GOT3 (cell line): ENCODE measurements around the gene MX2.
"Not testable (repeated sequence)": the region's sequence is repeated elsewhere in the genome, so short reads cannot be mapped to it uniquely, and the experiment has no call there.

Experiments used
- DNase-seq: peaks from one replicate; lab custom pipeline; 2025; ENCODE audit warnings: mixed read lengths; lab: John Stamatoyannopoulos, UW

Gene MX2

GRCh38 chr21:41387042-41387819 is 25.4 kb downstream of the MX2 start:
- DNase-seq, result no peak

- DNase-seq, result no peak
Measured at GRCh38 chr21:41387824-41388223, 26.0 kb downstream of the MX2 start.

- DNase-seq, result no peak
Measured at GRCh38 chr21:41388259-41388658, 26.4 kb downstream of the MX2 start.

- DNase-seq, result no peak
Measured at GRCh38 chr21:41390043-41390639, 28.3 kb downstream of the MX2 start.

- DNase-seq, result no peak
Measured at GRCh38 chr21:41393876-41394465, 32.1 kb downstream of the MX2 start.

- DNase-seq, result no peak
Measured at GRCh38 chr21:41396558-41397075, 34.8 kb downstream of the MX2 start.

GRCh38 chr21:41397471-41397891 is 35.7 kb downstream of the MX2 start:
- DNase-seq, result no peak

- no peak for DNase-seq
Measured at GRCh38 chr21:41398251-41398650, 36.4 kb downstream of the MX2 start.

GRCh38 chr21:41398831-41399230 is 37.0 kb downstream of the MX2 start:
- DNase-seq, result no peak

- DNase-seq, result no peak
Measured at GRCh38 chr21:41399246-41399800, 37.5 kb downstream of the MX2 start.

GRCh38 chr21:41402231-41402630 is 40.4 kb downstream of the MX2 start:
- no peak for DNase-seq

- no peak for DNase-seq
Measured at GRCh38 chr21:41402796-41403195, 41.0 kb downstream of the MX2 start.

- no peak for DNase-seq
Measured at GRCh38 chr21:41403331-41403730, 41.5 kb downstream of the MX2 start.

- DNase-seq, result no peak
Measured at GRCh38 chr21:41403966-41404365, 42.1 kb downstream of the MX2 start.

- no peak for DNase-seq
Measured at GRCh38 chr21:41405321-41405720, 43.5 kb downstream of the MX2 start.

GRCh38 chr21:41406340-41406739 is 44.5 kb downstream of the MX2 start:
- DNase-seq, result no peak

GRCh38 chr21:41407541-41408460 is 46.0 kb downstream of the MX2 start:
- no peak for DNase-seq

- DNase-seq, result no peak
Measured at GRCh38 chr21:41410361-41410760, 48.5 kb downstream of the MX2 start.

- DNase-seq, result no peak
Measured at GRCh38 chr21:41410767-41411448, 49.1 kb downstream of the MX2 start.

GRCh38 chr21:41411449-41412089 is 49.7 kb downstream of the MX2 start:
- no peak for DNase-seq

- DNase-seq, result not testable (repeated sequence)
Measured at GRCh38 chr21:41417505-41417904, 55.7 kb downstream of the MX2 start.
